IPS DF 19.7 (cell line): ENCODE measurements around the gene ZMYM1.
"Not testable (repeated sequence)": the region's sequence is repeated elsewhere in the genome, so short reads cannot be mapped to it uniquely, and the experiment has no call there.

Experiments used
- DNase-seq: peaks from one replicate; pipeline ENCODE4 v3.0.0-alpha.2; 2013; ENCODE audit warnings: low read depth, low spot score

ZMYM1 gene

GRCh38 chr1:35076426-35076825 is 2.8 kb upstream of the ZMYM1 start:
- DNase-seq = not testable (repeated sequence)

- no peak for DNase-seq
Measured at GRCh38 chr1:35080171-35080854, 1.1 kb downstream of the ZMYM1 start.

GRCh38 chr1:35085421-35085820 is 6.2 kb downstream of the ZMYM1 start:
- DNase-seq = no peak

GRCh38 chr1:35097224-35097623 is 18.0 kb downstream of the ZMYM1 start:
- DNase-seq = no peak

GRCh38 chr1:35111106-35111505 is 31.9 kb downstream of the ZMYM1 start:
- DNase-seq = no peak

GRCh38 chr1:35112668-35113067 is 33.5 kb downstream of the ZMYM1 start:
- no peak for DNase-seq

- DNase-seq = no peak
Measured at GRCh38 chr1:35115459-35116383, 36.5 kb downstream of the ZMYM1 start.

GRCh38 chr1:35120458-35121133 is 41.4 kb downstream of the ZMYM1 start:
- no peak for DNase-seq

GRCh38 chr1:35122311-35122710 is 43.1 kb downstream of the ZMYM1 start:
- no peak for DNase-seq

- no peak for DNase-seq
Measured at GRCh38 chr1:35126546-35126945, 47.4 kb downstream of the ZMYM1 start.

- no peak for DNase-seq
Measured at GRCh38 chr1:35129080-35129479, 49.9 kb downstream of the ZMYM1 start.

GRCh38 chr1:35136780-35137179 is 57.6 kb downstream of the ZMYM1 start:
- DNase-seq = no peak

- DNase-seq = not testable (repeated sequence)
Measured at GRCh38 chr1:35137590-35137989, 58.4 kb downstream of the ZMYM1 start.

- DNase-seq = not testable (repeated sequence)
Measured at GRCh38 chr1:35142294-35142693, 63.1 kb downstream of the ZMYM1 start.

GRCh38 chr1:35142728-35143127 is 63.5 kb downstream of the ZMYM1 start:
- DNase-seq = not testable (repeated sequence)

GRCh38 chr1:35143737-35144508 is 64.7 kb downstream of the ZMYM1 start:
- DNase-seq = no peak

GRCh38 chr1:35145892-35146549 is 66.8 kb downstream of the ZMYM1 start:
- DNase-seq = not testable (repeated sequence)

- no peak for DNase-seq
Measured at GRCh38 chr1:35151220-35151619, 72.0 kb downstream of the ZMYM1 start.

- DNase-seq = no peak
Measured at GRCh38 chr1:35164893-35165292, 85.7 kb downstream of the ZMYM1 start.
